A549 (cell line): Measurements from ENCODE around the gene RNF6. TPM values are rescaled to one million over a fixed set of nuclear protein-coding genes. Genes with fewer than 3 reads are reported as not detected.

Source experiments
- ATAC-seq, 2 experiments: fragments of 200-7000 bp in 1 of 2; fragments of >200 bp in 1 of 2; cut with Nextera tagmentation in 1 of 2; cut with Tn5 transposase in 1 of 2; 3 replicates each; pipeline versions ENCODE4 v1.8.0 to v1.9.1; 2018 to 2020; ENCODE audit warnings: mild to moderate bottlenecking in 1 of 2, moderate library complexity in 1 of 2
- CTCF ChIA-PET: fragments of 300-600 bp; sonication (Branson Sonifier 250); formaldehyde crosslinking; extraction: SDS; loops from one replicate; lab custom pipeline; 2021; ENCODE audit warnings: antibody characterized with exemption, inconsistent platforms; lab: Yijun Ruan, JAX
- POLR2A ChIA-PET: fragments of 350-600 bp; formaldehyde crosslinking; extraction: SDS; loops from one replicate; lab custom pipeline; 2021; ENCODE audit warnings: antibody characterized with exemption, inconsistent platforms; lab: Yijun Ruan, JAX
- DNase-seq, 2 experiments: peaks; one replicate each; pipeline versions ENCODE4 v3.0.0 to v3.0.0-alpha.2; 2011 to 2016; ENCODE audit warnings: low read depth in 1 of 2, low spot score in 1 of 2
- FAIRE-seq: peaks from 2 replicates; lab custom pipeline; 2011; peaks lifted over from hg19 to GRCh38; lab: Jason Lieb, UNC
- H3K27ac ChIP-seq, 2 experiments: fragments of >200 bp; sonication (Bioruptor Twin); formaldehyde crosslinking; 3 replicates each; pipeline ENCODE4 v1.5.1; 2016 to 2017
- H3K4me1 ChIP-seq: fragments of >200 bp; sonication (Bioruptor Twin); formaldehyde crosslinking; 3 replicates; pipeline ENCODE4 v1.6.1; 2016
- H3K4me2 ChIP-seq: fragments of >200 bp; sonication (Bioruptor Twin); formaldehyde crosslinking; 3 replicates; pipeline ENCODE4 v1.6.1; 2016
- H3K4me3 ChIP-seq: fragments of >200 bp; sonication (Bioruptor Twin); formaldehyde crosslinking; 3 replicates; pipeline ENCODE4 v1.5.1; 2016
- H3K9me3 ChIP-seq: fragments of >200 bp; sonication (Bioruptor Twin); formaldehyde crosslinking; 3 replicates; pipeline ENCODE4 v1.6.1; 2016
- ATOH8 ChIP-seq: fragments of 250-450 bp; sonication (Bioruptor Pico); IDR thresholded peaks from 2 replicates; pipeline ENCODE4 v1.5.0; 2020; ENCODE audit warnings: low read depth, mild to moderate bottlenecking, moderate library complexity
- BHLHE40 ChIP-seq: IDR thresholded peaks from 2 replicates; pipeline ENCODE4 v1.6.1; 2012; ENCODE audit warnings: low read depth, low read length, inconsistent platforms
- CHD4 ChIP-seq: fragments of 200-600 bp; sonication (generic); IDR thresholded peaks from 2 replicates; pipeline ENCODE4 v1.6.1; 2016; ENCODE audit warnings: antibody characterized with exemption, mild to moderate bottlenecking, borderline replicate concordance
- CTCF ChIP-seq: fragments of >200 bp; sonication (Bioruptor Twin); formaldehyde crosslinking; IDR thresholded peaks from 3 replicates; pipeline ENCODE4 v1.5.1; 2016
- E2F6 ChIP-seq: IDR thresholded peaks from 2 replicates; pipeline ENCODE4 v1.6.1; 2012; ENCODE audit warnings: low read depth, borderline replicate concordance
- EHMT2 ChIP-seq: fragments of 200-600 bp; sonication (generic); IDR thresholded peaks from 2 replicates; pipeline ENCODE4 v1.6.1; 2016; ENCODE audit warnings: antibody characterized with exemption, low read depth, mild to moderate bottlenecking, moderate library complexity
- ELK1 ChIP-seq: fragments of 150-350 bp; IDR thresholded peaks from 2 replicates; pipeline ENCODE4 v1.6.1; 2014; ENCODE audit warnings: low read depth, mild to moderate bottlenecking, low read length
- EP300 ChIP-seq, 2 experiments: fragments of >200 bp; sonication (Bioruptor Twin); formaldehyde crosslinking; IDR thresholded peaks; 2 replicates in 1 of 2; 3 replicates in 1 of 2; pipeline ENCODE4 v1.6.1; 2016 to 2017
- FOXS1 ChIP-seq: fragments of 250-450 bp; sonication (Bioruptor Pico); IDR thresholded peaks from 2 replicates; pipeline ENCODE4 v1.5.0; 2020; ENCODE audit warnings: mild to moderate bottlenecking, moderate library complexity
- HDAC2 ChIP-seq: fragments of 200-600 bp; sonication (generic); IDR thresholded peaks from 2 replicates; pipeline ENCODE4 v1.6.1; 2016
- HEYL ChIP-seq: fragments of 250-450 bp; sonication (Bioruptor Pico); IDR thresholded peaks from 2 replicates; pipeline ENCODE4 v1.8.0; 2021; ENCODE audit warnings: mild to moderate bottlenecking, moderate library complexity
- HOXA7 ChIP-seq: fragments of 250-450 bp; sonication (Bioruptor Pico); IDR thresholded peaks from 2 replicates; pipeline ENCODE4 v1.5.0; 2020; ENCODE audit warnings: mild to moderate bottlenecking, moderate library complexity
- HOXB13 ChIP-seq: fragments of 250-450 bp; sonication (Bioruptor Pico); IDR thresholded peaks from 2 replicates; pipeline ENCODE4 v1.5.0; 2020; ENCODE audit warnings: low read depth, mild to moderate bottlenecking, moderate library complexity
- KDM5A ChIP-seq: fragments of 200-600 bp; sonication (generic); IDR thresholded peaks from 2 replicates; pipeline ENCODE4 v1.6.1; 2016; ENCODE audit warnings: antibody characterized with exemption, mild to moderate bottlenecking
- MAX ChIP-seq: IDR thresholded peaks from 2 replicates; pipeline ENCODE4 v1.6.1; 2012
- NFE2L2 ChIP-seq: fragments of 150-350 bp; conservative IDR thresholded peaks from 2 replicates; pipeline ENCODE4 v1.6.1; 2014; ENCODE audit warnings: low read length
- NR3C1 ChIP-seq: fragments of >200 bp; sonication (Bioruptor Twin); formaldehyde crosslinking; IDR thresholded peaks from 3 replicates; pipeline ENCODE4 v1.6.1; 2017
- POLR2AphosphoS2 ChIP-seq: conservative IDR thresholded peaks from 2 replicates; pipeline ENCODE4 v1.6.1; 2012; ENCODE audit warnings: low read length, improper control_type of control experiment, inconsistent platforms
- REST ChIP-seq: fragments of 200-600 bp; sonication (generic); IDR thresholded peaks from 2 replicates; pipeline ENCODE4 v1.6.1; 2016; ENCODE audit warnings: antibody characterized with exemption, mild to moderate bottlenecking, moderate library complexity
- SMC3 ChIP-seq: fragments of >200 bp; sonication (Bioruptor Twin); formaldehyde crosslinking; IDR thresholded peaks from 3 replicates; pipeline ENCODE4 v1.6.1; 2018; ENCODE audit warnings: inconsistent platforms
- USF2 ChIP-seq: fragments of 450-650 bp; IDR thresholded peaks from 2 replicates; pipeline ENCODE4 v1.6.1; 2014; ENCODE audit warnings: antibody characterized with exemption
- ZNF302 ChIP-seq: fragments of 250-450 bp; sonication (Bioruptor Pico); IDR thresholded peaks from 2 replicates; pipeline ENCODE4 v1.9.0; 2021; ENCODE audit warnings: inconsistent platforms, mild to moderate bottlenecking, moderate library complexity
- WGBS: methylation state at CpG from one replicate; pipeline ENCODE4 v1.1.6; 2017; ENCODE audit errors: missing lambda C conversion rate; 5-methylcytosine and 5-hydroxymethylcytosine counted together
- polyA plus RNA-seq, 4 experiments: library from polyadenylated mRNA; depleted of rRNA in 3 of 4; stranded (reverse); fragments of >200 nt; fragmentation: RNase III in 1 of 4; extraction: RNeasy Plus Mini Kit Qiagen cat#74134 plus additional on column Dnase treatment in 1 of 4; gene quantifications; 2 replicates in 3 of 4; 3 replicates in 1 of 4; pipeline ENCODE4 v1.2.3, GENCODE V29; 2011 to 2017

RNF6 gene
- polyA plus RNA-seq, 2 of the 4 experiments (the other 2 are of a cell fraction): 33.7 to 55.3 TPM

- 54% methylated on average over 6 of the region's 6 CpGs for WGBS
- no peak for DNase-seq
- H3K4me2 ChIP-seq: no peak overlapping the region
These were observed 5.3 kb upstream of the RNF6 start for GRCh38 chr13:26227166-26227971.

GRCh38 chr13:26225896-26226617 is 3.9 kb upstream of the RNF6 start:
- Histone ChIP-seq H3K4me2 (no peak overlapping the region), H3K27ac (no peak overlapping the region), H3K4me3 (no peak overlapping the region), H3K9me3 (no peaks in the 10 kb centered on the region)
- FAIRE-seq (no peak), DNase-seq (no peak), ATAC-seq (no peak)
- CTCF ChIA-PET: no interaction called here
- 42% methylated on average over 7 of the region's 7 CpGs for WGBS
- POLR2A ChIA-PET: no interaction called here
- TF ChIP-seq ELK1 (no peak), KDM5A (no peak)
- TF ChIP-seq, all 56 proteins: peak for 0
- peaks cover 5% of the 10 kb centered on the region; the same call in 1 of the 3 replicates for H3K4me1 ChIP-seq

More at GRCh38 chr13:26227166-26227971, 5.3 kb upstream of the RNF6 start:
- H3K27ac ChIP-seq: no peak overlapping the region
- FAIRE-seq (no peak), ATAC-seq (no peak)
- TF ChIP-seq ATOH8 (CRISPR knock-in tag): no peak
- no peak for TF ChIP-seq NFE2L2
- no peak for TF ChIP-seq MAX
- TF ChIP-seq BHLHE40: no peak
- no peak for TF ChIP-seq EP300 (IDR thresholded peaks at IDR 0.05)
- no peak for TF ChIP-seq ZNF302 (CRISPR knock-in tag)
- no peak for TF ChIP-seq CHD4
- no peak for TF ChIP-seq NR3C1
- no peak for TF ChIP-seq SMC3
- TF ChIP-seq POLR2AphosphoS2: no peak
- no peak for TF ChIP-seq CTCF
- no peaks in the 10 kb centered on the region for H3K9me3 ChIP-seq
- CTCF ChIA-PET: interaction anchor here (0.6 kb wide), 1 partner anchor 16 kb away, joined by 3 read pairs; no protein-coding TSS in a partner anchor
- H3K4me1 ChIP-seq: peaks cover 5% of the 10 kb centered on the region; the same call in 1 of the 3 replicates
- POLR2A ChIA-PET: interaction anchor here (0.5 kb wide), 1 partner anchor 26 kb away, joined by 3 read pairs; no protein-coding TSS in a partner anchor
- H3K4me3 ChIP-seq: no peak overlapping the region

- FAIRE-seq (no peak), DNase-seq (no peak), ATAC-seq (peak; percentile 71 to 74)
- Histone ChIP-seq H3K27ac (peak overlapping the region; percentile 100), H3K4me3 (peak overlapping the region; percentile 98), H3K4me2 (peak overlapping the region; percentile 92), H3K4me1 (peaks cover 20% of the 10 kb centered on the region; the same call in 2 of the 3 replicates), H3K9me3 (no peaks in the 10 kb centered on the region)
- ChIA-PET POLR2A (interaction anchor here (0.7 to 1.4 kb wide), 6 partner anchors 10 to 40 kb away, joined by 3 read pairs; no protein-coding TSS in a partner anchor), CTCF (no interaction called here)
- whole genome bisulfite sequencing: 31% methylated on average over 16 of the region's 16 CpGs
- TF ChIP-seq HDAC2: no peak
- no peak for TF ChIP-seq HOXA7 (CRISPR knock-in tag)
- TF ChIP-seq EHMT2: no peak
- TF ChIP-seq HOXB13: no peak
- no peak for TF ChIP-seq HEYL (CRISPR knock-in tag)
- TF ChIP-seq REST: no peak
- TF ChIP-seq E2F6: no peak
- TF ChIP-seq FOXS1 (CRISPR knock-in tag): no peak
- no peak for TF ChIP-seq USF2
These were observed 469 bp upstream of the RNF6 start for GRCh38 chr13:26222520-26223046.
